ENCODE measurements around the gene DLG2.
"Not testable (repeated sequence)": the region's sequence is repeated elsewhere in the genome, so short reads cannot be mapped to it uniquely, and the experiment has no call there.

DLG2 gene

DNA sequence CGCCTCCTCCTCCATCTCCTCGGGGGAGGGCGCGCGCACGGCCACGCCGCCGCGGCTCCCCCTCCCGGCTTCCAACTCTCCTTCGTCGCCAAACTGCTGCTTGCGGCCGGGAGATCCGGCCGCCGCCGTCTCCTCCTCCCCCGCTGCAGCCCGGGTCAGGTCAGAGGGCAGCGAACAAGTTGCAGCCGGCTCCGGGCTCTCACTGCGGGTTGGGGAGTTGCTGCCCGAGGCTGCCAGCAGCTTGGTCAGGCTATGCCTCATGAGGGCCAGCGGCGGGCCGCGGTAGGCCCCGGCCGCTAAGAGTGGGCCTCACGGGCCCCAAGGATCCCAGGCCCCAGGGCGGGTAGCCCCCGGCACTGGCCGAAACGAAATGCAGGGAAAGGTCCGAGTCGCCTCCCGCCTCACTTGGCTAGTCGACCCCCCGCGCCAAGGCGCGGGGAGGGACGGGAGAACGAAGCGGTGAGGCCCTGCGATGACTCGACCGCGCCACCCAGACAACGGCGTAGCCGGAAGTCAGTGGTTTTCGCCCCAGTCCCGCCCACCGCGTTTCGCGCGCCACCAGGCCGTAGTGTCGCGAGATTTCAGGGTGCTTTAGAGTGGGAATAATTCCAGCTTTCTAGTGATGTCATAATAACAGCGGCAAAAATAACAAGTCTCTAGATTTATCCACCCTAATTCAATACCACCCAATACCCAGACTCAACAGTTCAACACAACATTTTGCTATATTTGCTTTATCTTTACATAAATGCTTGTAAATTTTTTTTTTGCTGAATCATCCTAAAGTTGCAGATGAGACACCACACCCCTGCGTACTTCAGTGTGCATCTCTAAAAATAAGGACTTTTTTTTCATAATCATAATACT lies 37.7 kb upstream of the DLG2 start, which contains the start of gene CREBZF:
TSS of gene CREBZF (minus strand) at position 515 of the 867 bp plus-strand sequence. CDS start at position 261, 254 bp downstream.
- peak within 1 kb of the TSS; percentile 85 for H3K4me3 ChIP-seq (ENCODE audit: low read depth, low read length)
- peak; percentile 97 for DNase-seq (ENCODE audit: low read depth)
- peak; percentile 1 for TF ChIP-seq CTCF (conservative IDR thresholded peaks at IDR 0.05; ENCODE audit: low read depth, low read length)

GRCh38 chr11:85663753-85664614 lies 36.8 kb upstream of the DLG2 start:
- TF ChIP-seq CTCF (conservative IDR thresholded peaks at IDR 0.05; ENCODE audit: low read depth, low read length) = peak; percentile 42
- DNase-seq (ENCODE audit: low read depth) = peak; percentile 47
- peak overlapping the region; percentile 85 for H3K4me3 ChIP-seq (ENCODE audit: low read depth, low read length)

DNA sequence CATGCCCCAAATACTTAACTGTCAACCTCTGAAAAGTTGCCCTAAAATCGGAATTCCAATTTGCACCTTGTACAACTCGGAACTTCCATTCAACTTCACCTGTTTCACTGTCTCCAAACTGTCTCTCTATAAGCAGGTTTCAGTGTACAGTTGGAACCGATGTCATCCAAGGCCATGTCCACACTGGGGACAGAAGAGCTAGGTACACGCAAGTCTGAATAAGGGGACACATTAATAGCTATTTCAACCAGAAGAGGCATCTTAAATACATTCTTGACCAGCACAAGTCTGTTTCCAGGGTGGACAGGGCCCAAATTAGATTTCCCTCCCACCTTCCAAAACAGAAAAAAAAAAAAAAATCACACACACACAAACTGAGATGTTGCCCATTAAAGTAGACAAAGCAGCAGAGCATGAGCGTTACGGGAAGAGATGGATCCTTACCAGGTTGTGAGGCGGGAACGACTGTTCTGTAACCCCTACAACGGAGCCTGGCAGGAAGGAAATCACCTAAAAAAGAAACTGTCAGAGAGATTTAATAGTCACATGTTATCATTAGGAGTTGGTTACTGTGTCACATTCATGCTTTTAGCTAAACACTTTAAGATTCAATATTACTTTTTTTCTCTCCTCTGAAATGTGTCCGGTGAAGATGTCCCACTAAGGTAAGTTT lies 36.1 kb upstream of the DLG2 start:
- peak overlapping the region; percentile 85 for H3K4me3 ChIP-seq (ENCODE audit: low read depth, low read length)
- DNase-seq (ENCODE audit: low read depth) = no peak

DNA sequence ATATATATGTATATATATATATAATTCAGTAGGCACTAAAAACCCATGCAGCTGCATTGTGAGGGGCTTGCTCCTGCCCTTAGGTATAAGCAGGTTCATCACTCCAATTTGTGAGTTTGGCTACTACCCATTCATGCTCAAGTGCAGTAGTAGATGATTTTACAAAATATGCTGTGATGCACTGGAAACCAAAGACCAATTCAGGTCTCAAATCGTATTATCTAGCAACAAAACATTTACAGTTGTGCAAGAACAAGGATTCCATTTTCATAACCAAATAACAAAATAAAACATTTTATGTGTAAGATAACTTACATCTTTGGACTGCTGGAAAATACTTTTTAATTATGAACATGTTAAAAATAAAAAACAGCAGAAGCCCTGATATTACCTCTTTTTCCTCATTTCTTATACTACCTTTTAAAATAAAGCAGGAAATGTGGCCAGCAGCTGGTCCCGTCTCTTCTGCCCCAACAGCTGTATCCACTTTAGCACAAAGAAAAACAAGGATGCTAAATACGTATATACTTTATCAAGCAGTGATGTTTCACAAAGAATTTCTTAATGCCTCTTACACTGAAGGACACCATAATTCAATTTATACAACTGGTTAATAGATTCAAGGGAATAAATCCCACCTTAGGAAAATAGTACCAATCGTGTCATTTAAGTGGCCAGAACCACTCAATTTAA lies 35.0 kb upstream of the DLG2 start:
- no peak for DNase-seq (ENCODE audit: low read depth)
- H3K4me3 ChIP-seq (ENCODE audit: low read depth, low read length) = peak overlapping the region; percentile 85
- TF ChIP-seq CTCF (conservative IDR thresholded peaks at IDR 0.05; ENCODE audit: low read depth, low read length) = no peak

More for the DNA sequence above, 36.1 kb upstream of the DLG2 start:
- TF ChIP-seq CTCF (conservative IDR thresholded peaks at IDR 0.05; ENCODE audit: low read depth, low read length) = no peak

DNA sequence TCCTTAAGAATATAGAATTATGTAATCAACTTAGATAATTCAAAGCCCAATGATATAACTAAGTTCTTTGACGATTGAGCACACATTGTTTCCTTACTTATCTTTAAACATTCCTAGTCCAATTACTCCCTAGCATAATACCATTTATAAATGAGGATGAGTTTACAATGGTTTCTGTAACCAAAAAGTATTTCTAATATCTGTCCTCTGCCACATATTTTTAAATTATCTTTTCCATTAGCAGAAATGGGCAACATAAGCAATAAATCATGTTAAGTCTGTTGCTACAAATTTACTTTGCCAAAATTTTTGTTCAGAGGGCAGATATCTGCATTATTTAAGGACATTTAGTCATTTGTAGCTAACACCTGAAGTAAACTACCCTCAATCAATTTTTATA lies 31.0 kb upstream of the DLG2 start:
- TF ChIP-seq CTCF (conservative IDR thresholded peaks at IDR 0.05; ENCODE audit: low read depth, low read length) = no peak
- no peak overlapping the region for H3K4me3 ChIP-seq (ENCODE audit: low read depth, low read length)

DNA sequence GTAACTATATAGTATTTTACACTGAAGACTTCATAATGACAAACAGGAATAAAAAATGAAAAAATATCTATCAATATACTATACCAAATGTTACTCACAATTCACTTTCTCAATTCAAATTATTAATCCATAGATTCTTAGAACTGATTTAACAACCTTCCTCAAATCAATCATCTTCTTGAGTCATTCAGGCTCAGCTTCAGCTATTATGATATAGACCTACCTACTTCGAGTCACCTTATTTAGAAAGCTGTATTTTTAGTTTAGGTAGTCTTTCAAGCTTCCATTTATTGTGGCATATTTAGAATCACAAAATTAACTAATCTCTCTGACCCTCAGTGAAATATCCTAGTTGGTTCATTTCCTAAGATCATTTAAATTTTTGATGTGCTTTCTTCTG lies 29.6 kb upstream of the DLG2 start:
- DNase-seq (ENCODE audit: low read depth) = no peak
- TF ChIP-seq CTCF (conservative IDR thresholded peaks at IDR 0.05; ENCODE audit: low read depth, low read length) = no peak
- H3K4me3 ChIP-seq (ENCODE audit: low read depth, low read length) = no peak overlapping the region

More for the DNA sequence above, 31.0 kb upstream of the DLG2 start:
- no peak for DNase-seq (ENCODE audit: low read depth)

GRCh38 chr11:85654343-85654742 lies 27.2 kb upstream of the DLG2 start:
- DNase-seq (ENCODE audit: low read depth); H3K4me3 ChIP-seq (ENCODE audit: low read depth, low read length): not testable (repeated sequence)

All from choroid plexus epithelial cell (primary cell).